Colonic mucosa (tissue), 4 donors: ENCODE data around the gene DTYMK. TPM values are rescaled to one million over a fixed set of nuclear protein-coding genes. Genes with fewer than 3 reads are reported as not detected.

Experiments used
- DNase-seq: peaks from one replicate; pipeline ENCODE4 v3.0.0-alpha.2; 2020
- H3K27ac ChIP-seq: fragments of 200-600 bp; one replicate; pipeline ENCODE4 v1.8.0; 2021
- H3K27me3 ChIP-seq: fragments of 200-600 bp; one replicate; pipeline ENCODE4 v1.8.0; 2021
- H3K36me3 ChIP-seq: fragments of 200-600 bp; one replicate; pipeline ENCODE4 v1.8.0; 2021
- H3K4me1 ChIP-seq: fragments of 200-600 bp; one replicate; pipeline ENCODE4 v1.8.0; 2021; ENCODE audit warnings: mild to moderate bottlenecking
- H3K4me3 ChIP-seq: fragments of 200-600 bp; one replicate; pipeline ENCODE4 v1.8.0; 2021
- H3K9ac ChIP-seq, 2 donors: one replicate each; pipeline ENCODE4 v1.7.0; 2013; ENCODE audit warnings: control low read depth in 2 of 2, low read depth in 2 of 2, low read length in 2 of 2
- H3K9me3 ChIP-seq: fragments of 200-600 bp; one replicate; pipeline ENCODE4 v1.8.0; 2021
- intact Hi-C: fragments of 100-400 bp; cut with DNase I; formaldehyde crosslinking; loops from one replicate; pipeline ENCODE4 v1.14.1; 2022
- total RNA-seq, 2 donors: library from RNA; stranded (reverse); fragmentation: NEBNext Ultra II Directional in 1 of 2; extraction: Animal tissue kit (Norgen Biotek cat#: 25700) in 1 of 2; gene quantifications; one replicate each; pipeline ENCODE4 v1.2.1, GENCODE V29; 2021
- TF ChIP-seq, protein P1 (sequence below): fragments of 200-600 bp; IDR thresholded peaks from one replicate; pipeline ENCODE4 v1.8.0; 2022; ENCODE audit warnings: antibody characterized with exemption, mild to moderate bottlenecking
- donor health status: healthy.
- donor health status: DM: no; HTN: no; CAD: no.
- donor health status: DM: no; HTN: no; CAD: no.

Gene DTYMK
- total RNA-seq, 2 donors from 2014 or later, result 22.6 to 106 TPM

DNA sequence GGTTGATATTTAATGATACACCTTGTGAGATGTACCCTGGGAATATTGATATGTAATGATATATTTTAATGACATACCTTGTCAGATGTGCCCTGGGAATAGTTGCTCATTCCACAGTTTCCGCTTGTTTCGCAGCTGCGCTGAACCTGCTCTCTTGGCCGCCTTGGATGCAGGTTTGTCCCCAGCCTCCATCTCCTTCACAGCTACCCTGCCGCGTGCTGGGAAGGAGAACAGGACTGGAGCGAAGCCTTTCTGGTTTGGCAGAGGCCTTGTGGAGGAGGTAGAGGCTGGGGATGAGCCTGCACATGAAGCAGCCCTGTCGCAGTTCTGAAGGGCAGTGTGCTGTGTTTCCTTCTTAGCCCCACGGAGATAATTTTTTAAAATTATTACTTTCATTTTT is 34.5 kb downstream of the DTYMK start:
- H3K27ac ChIP-seq, result no peak overlapping the region
- no peaks in the 10 kb centered on the region for H3K4me1 ChIP-seq
- peaks cover 23% of the 10 kb centered on the region for H3K36me3 ChIP-seq
- intact Hi-C loops, result no loop called here
- no peak overlapping the region for H3K9ac ChIP-seq
- DNase-seq, result no peak
- no peaks in the 10 kb centered on the region for H3K9me3 ChIP-seq
- TF ChIP-seq, protein P1, sequence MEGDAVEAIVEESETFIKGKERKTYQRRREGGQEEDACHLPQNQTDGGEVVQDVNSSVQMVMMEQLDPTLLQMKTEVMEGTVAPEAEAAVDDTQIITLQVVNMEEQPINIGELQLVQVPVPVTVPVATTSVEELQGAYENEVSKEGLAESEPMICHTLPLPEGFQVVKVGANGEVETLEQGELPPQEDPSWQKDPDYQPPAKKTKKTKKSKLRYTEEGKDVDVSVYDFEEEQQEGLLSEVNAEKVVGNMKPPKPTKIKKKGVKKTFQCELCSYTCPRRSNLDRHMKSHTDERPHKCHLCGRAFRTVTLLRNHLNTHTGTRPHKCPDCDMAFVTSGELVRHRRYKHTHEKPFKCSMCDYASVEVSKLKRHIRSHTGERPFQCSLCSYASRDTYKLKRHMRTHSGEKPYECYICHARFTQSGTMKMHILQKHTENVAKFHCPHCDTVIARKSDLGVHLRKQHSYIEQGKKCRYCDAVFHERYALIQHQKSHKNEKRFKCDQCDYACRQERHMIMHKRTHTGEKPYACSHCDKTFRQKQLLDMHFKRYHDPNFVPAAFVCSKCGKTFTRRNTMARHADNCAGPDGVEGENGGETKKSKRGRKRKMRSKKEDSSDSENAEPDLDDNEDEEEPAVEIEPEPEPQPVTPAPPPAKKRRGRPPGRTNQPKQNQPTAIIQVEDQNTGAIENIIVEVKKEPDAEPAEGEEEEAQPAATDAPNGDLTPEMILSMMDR, result no peak
- no peak overlapping the region for H3K4me3 ChIP-seq
- no peaks in the 10 kb centered on the region for H3K27me3 ChIP-seq

- Histone ChIP-seq H3K9me3 (no peaks in the 10 kb centered on the region), H3K27me3 (no peaks in the 10 kb centered on the region), H3K36me3 (peaks cover 23% of the 10 kb centered on the region), H3K4me3 (no peak overlapping the region), H3K27ac (no peak overlapping the region), H3K9ac (no peak overlapping the region), H3K4me1 (no peaks in the 10 kb centered on the region)
- no peak for DNase-seq
- intact Hi-C loops, result no loop called here
- TF ChIP-seq, protein P1, result no peak
Measured at GRCh38 chr2:241649927-241650326, 36.7 kb downstream of the DTYMK start.

DNA sequence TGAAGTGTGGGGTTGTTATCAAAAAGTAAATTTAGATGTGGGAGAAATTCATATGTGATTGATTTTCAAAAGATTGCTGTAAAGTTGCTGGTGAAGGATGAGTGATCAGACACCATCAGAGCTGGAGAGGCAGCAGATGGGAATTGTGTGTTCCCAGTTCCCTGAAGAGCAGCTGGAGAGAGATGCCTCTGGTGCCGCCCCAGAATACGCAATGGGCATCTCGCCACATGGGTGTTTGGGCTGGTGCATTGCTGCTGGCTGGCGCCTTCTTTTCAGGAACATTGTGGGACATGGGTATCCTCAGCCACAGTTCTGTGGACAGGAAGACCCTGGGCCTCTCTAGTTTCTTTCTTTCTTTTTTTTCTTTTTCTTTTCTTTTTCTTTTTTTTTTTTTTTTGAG is 37.2 kb downstream of the DTYMK start:
- Histone ChIP-seq H3K27ac (no peak overlapping the region), H3K9me3 (no peaks in the 10 kb centered on the region), H3K4me1 (no peaks in the 10 kb centered on the region), H3K9ac (no peak overlapping the region), H3K4me3 (no peak overlapping the region), H3K27me3 (no peaks in the 10 kb centered on the region), H3K36me3 (peaks cover 19% of the 10 kb centered on the region)
- intact Hi-C loops, result no loop called here
- DNase-seq, result no peak
- TF ChIP-seq, protein P1, result no peak

- Histone ChIP-seq H3K4me1 (no peaks in the 10 kb centered on the region), H3K27me3 (no peaks in the 10 kb centered on the region), H3K4me3 (no peak overlapping the region), H3K36me3 (peaks cover 17% of the 10 kb centered on the region), H3K27ac (no peak overlapping the region), H3K9ac (no peak overlapping the region), H3K9me3 (no peaks in the 10 kb centered on the region)
- intact Hi-C loops, result no loop called here
- TF ChIP-seq, protein P1, result no peak
- DNase-seq, result no peak
Measured at GRCh38 chr2:241648453-241648852, 38.2 kb downstream of the DTYMK start.

- no peaks in the 10 kb centered on the region for H3K9me3 ChIP-seq
- H3K4me3 ChIP-seq, result no peak overlapping the region
- no peaks in the 10 kb centered on the region for H3K36me3 ChIP-seq
- H3K27ac ChIP-seq, result no peak overlapping the region
- no peak for DNase-seq
- intact Hi-C loops, result no loop called here
- H3K4me1 ChIP-seq, result no peaks in the 10 kb centered on the region
- H3K9ac ChIP-seq, result no peak overlapping the region
- TF ChIP-seq, protein P1, result no peak
- H3K27me3 ChIP-seq, result no peaks in the 10 kb centered on the region
Measured at GRCh38 chr2:241645915-241646645, 40.5 kb downstream of the DTYMK start.
